ENCODE results near the gene CACNA2D4. TPM values are rescaled to one million over a fixed set of nuclear protein-coding genes. Genes with fewer than 3 reads are reported as not detected.

The CACNA2D4 gene
- total RNA-seq, 8 experiments from 2014 or later, result 0.22 to 2.5 (median 1.1) TPM

DNA sequence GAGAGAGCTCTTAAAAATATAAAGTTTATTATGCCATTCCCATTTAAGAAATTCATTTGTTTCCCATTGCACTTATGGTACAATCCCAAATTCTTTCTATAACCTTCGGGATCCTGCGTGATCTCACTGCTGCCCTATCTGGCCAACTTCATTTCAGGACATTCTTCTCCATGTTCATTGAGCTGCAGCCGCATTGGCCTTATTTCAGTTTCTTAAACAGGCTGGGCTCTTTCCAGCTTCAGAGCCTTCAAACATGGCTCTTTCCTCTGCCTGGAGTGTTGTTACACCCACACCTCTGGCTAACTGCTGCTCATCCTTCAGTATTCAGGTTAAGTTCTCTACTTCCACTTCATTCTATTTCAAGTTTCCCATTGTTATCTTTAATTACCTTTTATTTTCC is 156.6 kb downstream of the CACNA2D4 start:
- ATAC-seq (replicated peaks in 6 of 8), result no peak
- Histone ChIP-seq H3K4me3 (no peak overlapping the region), H3K27ac (no peak overlapping the region), H3K4me1 (replicated peaks in 1 of 2) (no peaks in the 10 kb centered on the region)
- 60 to 100% (median 95%) methylated on average over 2 to 3 of the region's 3 CpGs; no CpG with 5 or more reads in 3 of the 10 experiments for WGBS, 10 experiments
- in situ Hi-C loops (cut with MboI; ENCODE audit: low pct_unique_long_range_greater_than_20kb in 2 of 9, low sequenced_read_pairs in 9 of 9, unreplicated experiment in 9 of 9), result no loop called here

DNA sequence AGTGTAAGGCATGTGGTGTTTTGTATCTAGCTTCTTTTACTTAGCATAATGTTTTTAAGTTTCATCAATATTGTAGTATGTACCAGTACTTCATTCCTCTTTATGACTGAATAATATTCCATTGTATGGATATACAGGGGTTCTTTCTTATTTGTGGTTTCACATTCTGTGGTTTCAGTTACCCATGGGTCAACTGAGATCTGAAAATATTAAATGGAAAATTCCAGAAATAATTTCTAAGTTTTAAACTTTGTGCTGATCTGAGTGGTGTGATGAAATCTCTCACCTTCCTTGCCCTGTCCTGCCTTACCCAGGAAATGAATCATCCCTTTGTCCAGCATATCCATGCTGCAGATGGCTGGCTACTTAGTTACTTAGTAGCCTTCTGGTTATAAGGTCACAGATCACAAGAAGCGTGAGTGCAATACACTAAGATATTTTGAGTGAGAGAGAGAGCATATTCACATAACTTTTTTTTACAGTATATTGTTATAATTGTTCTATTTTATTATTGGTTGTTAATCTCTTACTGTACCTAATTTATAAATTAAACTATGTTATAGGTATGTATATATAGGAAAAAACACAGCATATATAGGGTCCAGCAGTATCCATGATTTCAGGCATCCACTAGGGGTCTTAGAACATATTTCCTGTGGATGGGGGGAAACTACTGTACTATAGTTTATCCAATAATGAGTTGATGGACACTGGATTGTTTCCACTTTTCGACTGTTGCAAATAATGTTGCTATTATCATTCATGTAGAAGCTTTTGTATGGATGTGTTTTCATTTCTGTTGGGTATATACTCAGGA is 157.7 kb downstream of the CACNA2D4 start:
- no peaks in the 10 kb centered on the region for H3K4me1 ChIP-seq (replicated peaks in 1 of 2)
- WGBS, 10 experiments, result 56 to 100% (median 91%) methylated on average over 1 to 2 of the region's 2 CpGs; no CpG with 5 or more reads in 1 of the 10 experiments
- no peak overlapping the region for H3K4me3 ChIP-seq
- no peak overlapping the region for H3K27ac ChIP-seq
- in situ Hi-C loops (cut with MboI; ENCODE audit: low pct_unique_long_range_greater_than_20kb in 2 of 9, low sequenced_read_pairs in 9 of 9, unreplicated experiment in 9 of 9), result no loop called here
- peak in 2 of 8 experiments; percentile 75 to 81 for ATAC-seq (replicated peaks in 6 of 8)

DNA sequence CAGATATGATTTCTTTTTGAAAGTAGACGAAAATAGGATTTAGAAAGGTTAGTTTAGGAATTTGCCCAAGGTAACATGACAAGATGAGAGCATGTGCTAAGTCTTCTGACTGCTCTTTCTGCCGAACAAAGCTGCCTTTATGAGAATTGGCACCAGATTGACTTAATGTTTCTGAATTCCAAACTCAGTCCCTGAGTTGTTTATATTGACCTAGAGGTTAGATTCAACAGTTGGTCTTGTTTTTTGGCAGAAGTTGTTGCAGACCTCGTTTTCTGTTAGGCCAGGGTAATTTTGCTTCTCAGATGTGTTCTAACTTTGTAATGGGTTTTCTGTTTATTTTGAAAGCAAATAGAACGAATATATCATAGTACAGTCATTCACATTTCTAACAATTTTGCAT is 159.6 kb downstream of the CACNA2D4 start:
- in situ Hi-C loops (cut with MboI; ENCODE audit: low pct_unique_long_range_greater_than_20kb in 2 of 9, low sequenced_read_pairs in 9 of 9, unreplicated experiment in 9 of 9), result no loop called here
- Histone ChIP-seq H3K27ac (no peak overlapping the region), H3K4me3 (no peak overlapping the region), H3K4me1 (replicated peaks in 1 of 2) (no peaks in the 10 kb centered on the region)
- no peak for ATAC-seq (replicated peaks in 6 of 8)
- 42 to 100% (median 80%) methylated on average over 1 to 4 of the region's 4 CpGs; no CpG with 5 or more reads in 1 of the 10 experiments for WGBS, 10 experiments

DNA sequence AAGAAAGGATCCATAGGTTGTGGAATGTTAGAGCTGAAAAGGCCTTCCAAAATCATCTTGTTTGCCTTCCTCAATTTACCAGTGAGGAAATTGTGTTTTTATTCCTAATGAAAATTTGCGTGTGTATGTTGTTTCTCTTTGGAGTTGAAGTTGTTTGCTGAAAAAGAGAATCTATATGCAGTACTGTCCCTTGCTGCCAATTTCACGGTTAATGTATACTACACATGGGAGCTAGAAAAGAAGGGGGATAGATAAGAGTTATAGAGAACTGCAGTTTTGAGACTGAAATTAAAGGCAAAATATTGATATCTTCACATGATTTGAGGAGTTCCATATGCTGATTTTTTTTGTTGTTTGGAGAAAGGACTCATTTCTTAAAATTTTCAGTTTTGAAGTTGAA is 160.1 kb downstream of the CACNA2D4 start:
- in situ Hi-C loops (cut with MboI; ENCODE audit: low pct_unique_long_range_greater_than_20kb in 2 of 9, low sequenced_read_pairs in 9 of 9, unreplicated experiment in 9 of 9), result no loop called here
- 81 to 100% (median 97%) methylated on average over 1 to 2 of the region's 2 CpGs; no CpG with 5 or more reads in 1 of the 10 experiments for WGBS, 10 experiments
- ATAC-seq (replicated peaks in 6 of 8), result no peak
- Histone ChIP-seq H3K4me3 (no peak overlapping the region), H3K27ac (no peak overlapping the region), H3K4me1 (replicated peaks in 1 of 2) (no peaks in the 10 kb centered on the region)

DNA sequence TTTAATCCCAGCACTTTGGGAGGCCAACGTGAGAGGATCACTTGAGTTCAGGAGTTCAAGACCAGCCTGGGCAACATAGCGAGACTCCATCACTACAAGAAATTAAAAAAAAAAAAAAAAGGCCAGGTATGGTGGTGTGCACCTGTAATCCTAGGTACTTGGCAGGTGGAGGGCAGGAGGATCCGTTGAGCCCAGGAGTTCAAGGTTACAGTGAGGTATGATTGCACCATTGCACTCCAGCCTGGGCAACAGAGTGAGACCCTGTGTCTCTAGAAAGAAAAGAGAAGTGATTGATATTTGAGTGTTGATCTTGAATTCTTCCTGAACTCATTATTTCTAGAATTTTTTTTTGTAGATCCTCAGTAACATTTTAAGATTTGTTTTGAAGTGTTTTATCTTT is 168.2 kb downstream of the CACNA2D4 start:
- Histone ChIP-seq H3K4me3 (no peak overlapping the region), H3K4me1 (replicated peaks in 1 of 2) (no peaks in the 10 kb centered on the region), H3K27ac (no peak overlapping the region)
- in situ Hi-C loops (cut with MboI; ENCODE audit: low pct_unique_long_range_greater_than_20kb in 2 of 9, low sequenced_read_pairs in 9 of 9, unreplicated experiment in 9 of 9), result no loop called here
- ATAC-seq (replicated peaks in 6 of 8), result no peak
- 70 to 100% (median 94%) methylated on average over 1 to 3 of the region's 3 CpGs; no CpG with 5 or more reads in 1 of the 10 experiments for WGBS, 10 experiments

DNA sequence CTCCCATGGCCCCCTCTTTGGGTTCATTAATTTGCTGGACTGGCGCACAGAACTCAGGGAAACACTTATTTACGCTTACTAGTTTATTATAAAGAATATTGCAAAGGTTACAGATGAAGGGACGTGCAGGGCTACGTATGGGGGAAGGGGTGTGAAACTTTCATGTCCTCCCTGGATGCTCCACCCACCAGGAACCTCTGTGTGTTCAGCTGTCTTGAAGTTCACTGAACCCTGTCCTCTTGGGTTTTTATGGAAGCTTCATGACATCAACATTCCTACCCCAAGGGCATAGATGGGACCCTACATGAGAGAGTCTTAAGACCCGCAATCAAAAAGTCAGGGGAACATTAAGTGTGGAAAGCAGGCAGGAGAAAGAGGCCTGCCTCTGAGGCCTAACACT is 169.4 kb downstream of the CACNA2D4 start:
- ATAC-seq (replicated peaks in 6 of 8), result no peak
- 93 to 100% (median 99%) methylated on average over 1 to 5 of the region's 5 CpGs; no CpG with 5 or more reads in 4 of the 10 experiments for WGBS, 10 experiments
- no peaks in the 10 kb centered on the region for H3K4me1 ChIP-seq (replicated peaks in 1 of 2)
- in situ Hi-C loops (cut with MboI; ENCODE audit: low pct_unique_long_range_greater_than_20kb in 2 of 9, low sequenced_read_pairs in 9 of 9, unreplicated experiment in 9 of 9), result no loop called here
- no peak overlapping the region for H3K4me3 ChIP-seq
- no peak overlapping the region for H3K27ac ChIP-seq

DNA sequence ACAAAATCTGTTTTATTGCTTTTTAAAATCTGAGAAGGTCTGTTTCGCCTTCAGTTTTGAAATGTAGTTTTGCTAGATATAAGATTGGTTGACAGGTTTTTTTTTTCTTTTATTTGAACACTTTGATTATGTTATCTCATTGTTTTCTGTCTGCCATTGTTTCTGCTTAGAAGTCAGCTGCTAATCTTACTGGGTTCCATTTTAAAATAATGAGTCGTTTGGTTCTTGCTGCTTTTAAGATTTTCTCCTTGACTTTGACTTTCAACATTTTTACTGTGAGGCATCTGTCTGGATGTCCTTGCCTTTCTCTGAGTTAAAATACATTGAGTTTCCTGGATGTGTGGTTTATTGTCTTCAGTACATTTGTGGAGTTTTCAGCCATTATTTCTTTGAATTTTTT is 170.8 kb downstream of the CACNA2D4 start:
- in situ Hi-C loops (cut with MboI; ENCODE audit: low pct_unique_long_range_greater_than_20kb in 2 of 9, low sequenced_read_pairs in 9 of 9, unreplicated experiment in 9 of 9), result no loop called here
- H3K4me3 ChIP-seq, result no peak overlapping the region
- no peak for ATAC-seq (replicated peaks in 6 of 8)
- no peak overlapping the region for H3K27ac ChIP-seq
- WGBS, 10 experiments, result 89 to 100% (median 100%) methylated on average over 1 to 2 of the region's 2 CpGs
- no peaks in the 10 kb centered on the region for H3K4me1 ChIP-seq (replicated peaks in 1 of 2)

DNA sequence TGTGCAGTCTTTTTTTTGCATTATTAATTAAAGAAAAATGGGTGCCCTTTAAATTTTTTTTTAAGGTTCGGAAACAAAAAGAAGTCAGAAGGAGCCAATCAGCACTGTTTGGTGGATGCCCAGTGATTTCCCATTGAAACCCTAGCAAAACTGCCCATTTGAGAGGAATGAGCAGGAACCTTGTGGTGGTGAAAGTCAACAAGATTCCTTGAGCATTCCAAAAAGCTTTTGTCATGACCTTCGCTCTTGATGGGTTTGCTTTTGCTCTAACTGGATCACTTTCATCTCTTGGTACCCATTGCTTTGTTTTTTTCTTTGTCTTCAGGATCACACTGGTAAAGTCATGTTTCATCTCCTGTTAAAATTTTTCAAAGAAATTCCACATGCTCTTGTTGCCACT is 173.5 kb downstream of the CACNA2D4 start:
- H3K4me1 ChIP-seq (replicated peaks in 1 of 2), result peaks cover 0 to 8% of the 10 kb centered on the region in 2 donors
- in situ Hi-C loops (cut with MboI; ENCODE audit: low pct_unique_long_range_greater_than_20kb in 2 of 9, low sequenced_read_pairs in 9 of 9, unreplicated experiment in 9 of 9), result no loop called here
- no peak overlapping the region for H3K27ac ChIP-seq
- WGBS, 10 experiments, result 80 to 100% (median 100%) methylated on average over 1 to 2 of the region's 2 CpGs; no CpG with 5 or more reads in 1 of the 10 experiments
- ATAC-seq (replicated peaks in 6 of 8), result no peak
- H3K4me3 ChIP-seq, result no peak overlapping the region

Other genes with a start within 250 kb of the CACNA2D4 start
- 10 to 100 TPM; 14.1 to 49.4 (median 26.1) TPM for gene ADIPOR2, start 227.6 kb downstream of the CACNA2D4 start, total RNA-seq
- gene LRTM2, start 98.1 kb downstream of the CACNA2D4 start, total RNA-seq, result under 1 TPM; under 0.01 to 0.76 (median 0.25) TPM
- 10 to 100 TPM; 12.7 to 24.5 (median 15.6) TPM for gene DCP1B, start 85.8 kb upstream of the CACNA2D4 start, total RNA-seq
- gene CACNA1C, start 134.3 kb upstream of the CACNA2D4 start, total RNA-seq, result 10 to 100 TPM in 2 of 8 experiments, 1 to 10 TPM in 5, under 1 TPM in 1; 0.97 to 36.4 (median 5.1) TPM

Data from motor neuron (in vitro differentiated cells).